ENCODE results near the gene ZC4H2. TPM values are rescaled to one million over a fixed set of nuclear protein-coding genes. Genes with fewer than 3 reads are reported as not detected.

The ZC4H2 gene
- total and polyA plus RNA-seq, 2 of the 4 experiments (the other 2 are of a cell fraction) = 10.6 to 13.6 TPM

DNA sequence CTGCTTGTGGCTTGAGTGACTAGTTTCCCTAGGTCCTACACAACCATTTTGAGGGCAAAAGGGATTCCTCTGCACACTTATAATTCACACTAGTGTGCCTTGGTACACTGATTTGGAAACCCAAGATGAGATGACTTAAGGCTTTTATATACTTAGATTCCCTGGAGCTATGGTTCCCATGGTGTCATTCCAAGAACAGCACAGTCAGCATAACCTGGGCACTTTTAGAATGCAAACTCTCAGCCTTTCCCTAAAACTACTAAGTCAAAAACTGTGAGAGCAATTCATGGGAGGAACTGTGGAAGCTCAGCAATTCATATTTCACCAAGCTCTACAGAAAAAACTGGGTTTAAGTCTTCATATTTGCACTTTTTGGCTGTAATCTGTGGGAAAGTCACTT lies 38.0 kb upstream of the ZC4H2 start:
- Histone ChIP-seq H4K8ac (ENCODE audit: low read depth in 2 of 2, low read length in 2 of 2) (no peak overlapping the region), H3K4me2 (ENCODE audit: low read depth, low read length) (no peak overlapping the region), H3K56ac (ENCODE audit: extremely low read depth, insufficient read depth, low read length) (no peak overlapping the region), H3K9me1 (ENCODE audit: insufficient read depth, low read length) (no peaks in the 10 kb centered on the region), H2AFZ (replicated peaks; ENCODE audit: low read length, poor library complexity) (no peak overlapping the region), H3K14ac (replicated peaks; ENCODE audit: low read depth, low read length) (no peak overlapping the region), H3K36me3 (ENCODE audit: control insufficient read depth, insufficient read depth, low read length) (no peaks in the 10 kb centered on the region), H2BK15ac (ENCODE audit: low read depth, low read length) (no peak overlapping the region), H3K27me3 (ENCODE audit: control insufficient read depth, insufficient read depth, low read length) (no peaks in the 10 kb centered on the region), H2BK5ac (ENCODE audit: low read depth, low read length, poor library complexity, severe bottlenecking) (no peak overlapping the region), H4K91ac (ENCODE audit: insufficient read depth, low read depth, low read length) (no peak overlapping the region), H2BK120ac (ENCODE audit: low read depth, low read length) (no peak overlapping the region), H2AK9ac (replicated peaks; ENCODE audit: low read depth, low read length, poor library complexity) (no peak overlapping the region), H3K18ac (ENCODE audit: low read depth, low read length) (no peak overlapping the region), H4K20me1 (ENCODE audit: insufficient read depth, low read length) (no peaks in the 10 kb centered on the region), H3K23ac (ENCODE audit: low read depth, low read length) (no peak overlapping the region), H2BK20ac (ENCODE audit: low read depth, low read length) (no peak overlapping the region), H3K4me1 (ENCODE audit: control insufficient read depth, insufficient read depth, low read length) (no peaks in the 10 kb centered on the region), H3K4me3 (ENCODE audit: insufficient read depth, low read depth, low read length) (no peak overlapping the region), H3K79me1 (ENCODE audit: low read depth in 1 of 2, low read length in 2 of 2) (no peaks in the 10 kb centered on the region), H3K9me3 (ENCODE audit: control insufficient read depth, insufficient read depth, low read length) (no peaks in the 10 kb centered on the region), H3K9ac (ENCODE audit: low read depth, low read length) (no peak overlapping the region), H3K27ac (ENCODE audit: insufficient read depth, low read length) (no peak overlapping the region), H2AK5ac (ENCODE audit: low read depth, low read length) (no peak overlapping the region), H3K4ac (ENCODE audit: low read depth, low read length) (no peak overlapping the region), H4K5ac (ENCODE audit: low read depth, low read length) (no peak overlapping the region)
- POLR2A ChIA-PET (ENCODE audit: unreplicated experiment) = no interaction called here
- dilution Hi-C loops (cut with HindIII; ENCODE audit: low sequenced_read_pairs, unreplicated experiment) = no loop called here
- DNase-seq (no peak), ATAC-seq (ENCODE audit: low read depth) (no peak)
- CTCF ChIA-PET = interaction anchor here (1.0 kb wide), 1 partner anchor 13 kb away, joined by 3 read pairs; no protein-coding TSS in a partner anchor
- intact Hi-C loops (cut with micrococcal nuclease) = no loop called here
- in situ Hi-C loops (cut with MboI; ENCODE audit: low sequenced_read_pairs) = no loop called here
- BruUV-seq (replicated peaks) = no TSS peak
- TF ChIP-seq CEBPB (IDR thresholded peaks at IDR 0.05; ENCODE audit: low read depth, low read length) (no peak), RCOR1 (IDR thresholded peaks at IDR 0.05; ENCODE audit: insufficient replicate concordance, low read length) (no peak), BHLHE40 (IDR thresholded peaks at IDR 0.05; ENCODE audit: low read depth, low read length) (no peak), SMC3 (IDR thresholded peaks at IDR 0.05; ENCODE audit: low read depth, low read length) (no peak), CHD1 (IDR thresholded peaks at IDR 0.05; ENCODE audit: low read depth, low read length) (no peak), MAFK (IDR thresholded peaks at IDR 0.05; ENCODE audit: low read depth, low read length) (peak; percentile 84)
- TF ChIP-seq, protein P1, sequence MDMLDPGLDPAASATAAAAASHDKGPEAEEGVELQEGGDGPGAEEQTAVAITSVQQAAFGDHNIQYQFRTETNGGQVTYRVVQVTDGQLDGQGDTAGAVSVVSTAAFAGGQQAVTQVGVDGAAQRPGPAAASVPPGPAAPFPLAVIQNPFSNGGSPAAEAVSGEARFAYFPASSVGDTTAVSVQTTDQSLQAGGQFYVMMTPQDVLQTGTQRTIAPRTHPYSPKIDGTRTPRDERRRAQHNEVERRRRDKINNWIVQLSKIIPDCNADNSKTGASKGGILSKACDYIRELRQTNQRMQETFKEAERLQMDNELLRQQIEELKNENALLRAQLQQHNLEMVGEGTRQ (IDR thresholded peaks at IDR 0.05; ENCODE audit: low read depth, low read length) = no peak

All from IMR-90 (cell line).